Endometrial microvascular endothelial cells (primary cell): Measurements from ENCODE around the gene SLC6A16. TPM values are rescaled to one million over a fixed set of nuclear protein-coding genes. Genes with fewer than 3 reads are reported as not detected.
"Not testable (repeated sequence)": the region's sequence is repeated elsewhere in the genome, so short reads cannot be mapped to it uniquely, and the experiment has no call there.

ENCODE experiments used
- in situ Hi-C: cut with HindIII; loops from 2 replicates; pipeline ENCODE4 v1.10.0; 2017; ENCODE audit warnings: low sequenced_read_pairs, low pct_unique_long_range_greater_than_20kb; ENCODE audit errors: inconsistent ontology term
- total RNA-seq: library from RNA; depleted of rRNA; stranded (reverse); fragments of >200 nt; gene quantifications from one replicate; pipeline ENCODE4 v1.2.3, GENCODE V29; 2015; ENCODE audit errors: inconsistent ontology term

SLC6A16 gene
- not detected for total RNA-seq

GRCh38 chr19:49324801-49325576 lies at the start of gene SLC6A16:
SLC6A16 (minus strand) TSS chr19:49325191; CDS start chr19:49311347, 13,844 bp downstream.
- in situ Hi-C loops: no loop called here

GRCh38 chr19:49373174-49373573 lies 48.2 kb upstream of the SLC6A16 start:
- in situ Hi-C loops: not testable (repeated sequence)

DNA sequence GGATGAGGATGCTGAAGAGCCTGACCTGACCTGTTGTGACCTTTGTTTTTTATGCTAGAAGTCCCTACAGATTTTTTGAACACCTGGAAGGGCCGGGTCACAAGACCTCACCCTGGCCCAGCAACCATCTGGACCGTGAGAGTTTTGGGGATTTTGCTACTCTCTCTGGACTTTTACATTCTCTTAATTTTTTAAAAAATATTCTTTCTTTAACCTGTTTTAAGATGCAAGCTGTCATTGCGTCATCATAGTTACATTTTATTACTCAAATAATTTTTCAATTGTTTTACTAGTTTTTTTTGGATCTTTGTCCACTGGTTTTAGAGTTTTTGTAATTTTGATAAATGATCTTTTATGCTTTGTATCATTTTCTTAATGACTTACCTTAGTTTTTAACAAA lies 46.2 kb upstream of the SLC6A16 start:
- in situ Hi-C loops: no loop called here

- in situ Hi-C loops: no loop called here
Observed at GRCh38 chr19:49368711-49369358, 43.8 kb upstream of the SLC6A16 start.

DNA sequence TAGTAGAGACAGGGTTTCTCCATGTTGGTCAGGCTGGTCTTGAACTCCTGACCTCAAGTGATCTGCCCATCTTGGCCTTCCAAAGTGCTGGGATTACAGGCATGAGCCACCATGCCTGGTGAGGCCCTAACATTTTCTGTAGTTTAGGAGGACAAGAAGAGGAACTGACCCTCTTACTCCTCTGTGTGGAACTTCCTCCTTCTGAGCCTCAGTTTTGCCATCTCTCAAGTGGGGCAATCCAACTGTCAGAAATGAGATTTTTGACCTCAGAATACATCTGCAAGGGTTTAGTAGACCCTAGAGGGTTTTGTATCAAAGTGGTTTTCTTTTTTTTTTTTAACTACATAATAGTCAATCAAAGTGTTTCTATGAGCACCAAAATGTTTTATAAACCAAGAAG lies 41.1 kb upstream of the SLC6A16 start:
- in situ Hi-C loops: no loop called here

DNA sequence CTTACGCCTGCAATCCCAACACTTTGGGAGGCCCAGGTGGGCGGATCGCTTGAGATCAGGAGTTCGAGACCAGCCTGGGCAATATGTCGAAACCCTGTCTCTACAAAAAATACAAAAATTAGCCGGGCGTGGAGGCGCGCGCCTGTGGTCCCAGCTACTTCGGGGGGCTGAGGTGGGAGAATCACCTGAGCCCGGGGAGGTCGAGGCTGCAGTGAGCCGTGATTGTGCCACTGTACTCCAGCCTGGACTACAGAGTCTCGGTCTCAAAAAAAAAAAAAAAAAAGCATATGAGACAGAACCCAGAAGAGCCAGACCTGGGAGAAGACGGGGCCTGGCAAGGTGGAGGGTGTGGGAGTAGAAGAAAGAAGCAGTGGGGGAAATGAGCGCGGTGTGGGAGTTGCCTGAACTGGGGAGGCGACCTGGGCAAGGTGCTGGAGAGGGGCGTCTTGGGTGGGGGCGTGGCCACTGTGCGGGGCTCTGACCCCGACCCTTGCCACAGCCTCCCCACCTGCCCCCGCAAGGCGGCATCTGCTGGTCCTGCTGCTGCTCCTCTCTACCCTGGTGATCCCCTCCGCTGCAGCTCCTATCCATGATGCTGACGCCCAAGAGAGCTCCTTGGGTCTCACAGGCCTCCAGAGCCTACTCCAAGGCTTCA lies 39.2 kb upstream of the SLC6A16 start:
- in situ Hi-C loops: no loop called here

GRCh38 chr19:49363268-49364082 lies 38.5 kb upstream of the SLC6A16 start, which contains the start of gene DKKL1:
DKKL1 (plus strand) TSS chr19:49363877; CDS start chr19:49363999, 122 bp downstream.
- in situ Hi-C loops: no loop called here

GRCh38 chr19:49362929-49363267 lies 37.9 kb upstream of the SLC6A16 start:
- in situ Hi-C loops: no loop called here

DNA sequence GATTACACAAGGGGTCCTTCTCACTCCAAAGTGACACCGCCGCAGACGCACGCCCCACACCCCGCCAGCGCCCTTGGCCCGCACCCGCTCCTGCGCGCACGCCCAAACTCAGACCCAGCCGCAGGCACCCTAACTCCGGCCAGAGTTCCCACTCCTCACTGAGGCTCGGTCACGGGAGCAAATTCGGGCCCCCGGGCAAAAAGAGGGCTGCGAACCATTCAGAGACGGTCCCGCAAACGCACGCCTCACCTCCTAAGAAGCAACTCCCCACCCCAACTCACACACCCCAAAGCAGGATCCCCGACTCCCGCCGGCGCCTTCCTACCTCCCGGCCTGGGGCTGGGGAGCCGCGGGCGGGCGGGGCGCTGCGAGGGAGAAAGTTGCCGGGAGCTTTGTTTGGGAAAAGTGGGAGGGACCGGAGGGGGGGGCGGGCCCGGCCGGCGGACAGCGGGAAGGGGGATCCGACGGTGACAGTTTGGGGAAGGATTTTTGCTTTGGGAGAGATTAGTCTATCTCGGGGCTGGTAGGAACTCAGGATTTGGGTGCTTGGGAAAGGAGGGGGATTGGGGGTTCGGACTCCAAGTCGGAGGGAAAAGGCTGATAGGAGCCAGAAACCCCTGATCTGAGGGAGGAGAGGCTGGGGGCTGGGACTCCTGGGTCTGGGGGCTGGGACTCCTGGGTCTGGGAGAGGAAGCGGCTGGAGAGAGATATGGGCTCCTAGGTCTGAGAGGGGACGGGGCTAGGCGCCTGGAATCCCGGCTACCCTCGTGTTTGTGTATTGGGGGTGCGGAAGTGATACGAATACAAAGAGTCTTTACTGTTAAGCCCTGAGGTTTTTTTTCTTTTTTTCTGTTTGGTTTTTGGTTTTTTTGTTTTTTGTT lies 37.3 kb upstream of the SLC6A16 start, which contains the start of gene TEAD2:
TSS of gene TEAD2 (minus strand) at position 369 of the 881 bp plus-strand sequence. CDS start 2,341 bp downstream, outside the sequence.
- in situ Hi-C loops: no loop called here

- in situ Hi-C loops: no loop called here
Observed at GRCh38 chr19:49361438-49362047, 36.6 kb upstream of the SLC6A16 start.

DNA sequence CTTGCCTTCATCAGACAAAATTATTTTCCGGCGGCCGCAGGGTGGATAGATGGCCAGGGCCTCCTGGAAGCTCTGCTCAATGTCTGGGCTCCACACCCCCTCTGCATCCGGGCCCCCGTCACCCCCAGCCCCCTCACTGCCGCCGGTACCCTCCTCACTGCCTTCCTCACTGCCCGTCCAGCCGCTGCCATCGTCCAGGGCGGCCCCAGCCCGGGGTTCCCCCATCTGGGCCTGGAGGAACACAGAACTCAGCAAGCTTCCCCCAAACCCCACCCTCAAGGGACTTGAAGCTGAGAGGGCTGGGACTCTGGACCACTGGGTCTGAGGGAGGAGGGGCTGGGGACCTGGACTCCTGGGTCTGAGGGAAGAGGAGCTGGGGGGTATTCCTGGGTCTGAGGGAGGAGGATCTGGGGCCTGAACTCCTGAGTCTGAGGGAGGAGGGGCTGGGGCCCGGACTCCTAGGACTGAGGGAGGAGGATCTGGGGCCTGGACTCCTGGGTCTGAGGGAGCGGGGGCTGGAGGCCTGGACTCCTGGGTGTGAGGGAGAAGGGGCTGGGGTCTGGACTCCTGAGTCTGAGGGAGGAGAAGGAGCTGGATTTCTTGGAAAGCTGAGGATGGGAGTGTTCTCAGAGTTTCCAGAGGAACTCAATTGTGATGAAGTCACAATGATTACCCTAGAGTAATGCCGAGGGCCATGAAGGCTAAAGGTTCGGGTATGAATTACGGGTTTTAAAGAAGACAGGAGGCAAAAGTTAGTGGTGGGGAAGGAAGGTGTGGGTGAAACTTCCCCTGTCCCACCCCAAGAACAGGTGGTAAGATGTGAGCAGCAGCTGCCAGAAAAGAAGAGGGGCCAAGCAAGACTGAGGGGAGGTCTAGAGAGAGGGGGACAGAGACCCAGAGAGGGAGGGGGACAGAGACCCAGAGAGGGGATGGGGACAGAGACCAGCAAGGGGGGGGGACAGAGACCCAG lies 35.1 kb upstream of the SLC6A16 start:
- in situ Hi-C loops: no loop called here

- in situ Hi-C loops: no loop called here
Observed at GRCh38 chr19:49357186-49357585, 32.2 kb upstream of the SLC6A16 start.

- in situ Hi-C loops: no loop called here
Observed at GRCh38 chr19:49356382-49356781, 31.4 kb upstream of the SLC6A16 start.

- in situ Hi-C loops: no loop called here
Observed at GRCh38 chr19:49355909-49356353, 30.9 kb upstream of the SLC6A16 start.

DNA sequence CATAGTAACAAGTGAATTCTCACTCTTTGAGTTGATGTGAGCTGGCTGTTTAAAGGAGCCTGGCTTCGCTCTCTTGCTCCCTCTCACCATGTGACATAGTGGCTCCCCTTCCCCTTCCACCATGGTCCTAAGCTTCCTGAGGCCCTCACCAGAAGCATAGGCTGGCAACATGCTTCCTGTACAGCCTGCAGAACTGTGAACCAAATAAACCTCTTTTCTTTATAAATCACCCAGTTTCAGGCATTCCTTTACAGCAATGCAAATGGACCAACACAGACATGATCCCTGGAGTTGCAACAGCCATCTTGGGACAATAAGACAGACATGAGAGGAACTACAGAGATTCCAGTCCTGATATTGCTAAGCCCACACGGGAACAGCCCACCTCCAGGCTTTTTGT lies 24.6 kb upstream of the SLC6A16 start:
- in situ Hi-C loops: no loop called here

- in situ Hi-C loops: no loop called here
Observed at GRCh38 chr19:49348305-49349189, 23.6 kb upstream of the SLC6A16 start.
